ENCODE data around the gene EYS. TPM values are rescaled to one million over a fixed set of nuclear protein-coding genes. Genes with fewer than 3 reads are reported as not detected.
"Not testable (repeated sequence)": the region's sequence is repeated elsewhere in the genome, so short reads cannot be mapped to it uniquely, and the experiment has no call there.

EYS gene
- total RNA-seq, 1 donor from 2014 or later: not detected

DNA sequence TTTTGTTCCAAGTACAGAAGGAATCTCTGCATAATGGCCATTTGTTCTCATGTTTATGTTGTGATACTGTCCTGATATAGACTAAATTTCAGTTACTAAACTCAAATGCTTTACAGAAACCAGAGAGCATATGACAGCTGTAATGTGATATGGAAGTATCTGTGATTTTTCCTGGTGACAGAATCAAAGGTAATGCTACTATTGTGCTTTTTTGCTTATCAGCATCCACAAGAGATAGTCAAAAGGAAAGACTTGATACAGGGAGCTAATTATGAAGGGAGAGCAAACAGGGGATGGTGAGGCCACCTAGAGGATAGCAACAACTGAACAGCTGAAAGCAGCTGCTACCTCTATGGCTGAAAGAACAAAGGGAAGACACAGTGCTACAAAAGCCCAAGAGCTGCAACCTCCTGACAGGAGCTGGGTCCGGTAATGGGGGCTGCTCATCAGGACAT, 1890.0 kb downstream of the EYS start:
- intact Hi-C loops (cut with micrococcal nuclease): no loop called here
- ATAC-seq (no peak), DNase-seq (no peak)

DNA sequence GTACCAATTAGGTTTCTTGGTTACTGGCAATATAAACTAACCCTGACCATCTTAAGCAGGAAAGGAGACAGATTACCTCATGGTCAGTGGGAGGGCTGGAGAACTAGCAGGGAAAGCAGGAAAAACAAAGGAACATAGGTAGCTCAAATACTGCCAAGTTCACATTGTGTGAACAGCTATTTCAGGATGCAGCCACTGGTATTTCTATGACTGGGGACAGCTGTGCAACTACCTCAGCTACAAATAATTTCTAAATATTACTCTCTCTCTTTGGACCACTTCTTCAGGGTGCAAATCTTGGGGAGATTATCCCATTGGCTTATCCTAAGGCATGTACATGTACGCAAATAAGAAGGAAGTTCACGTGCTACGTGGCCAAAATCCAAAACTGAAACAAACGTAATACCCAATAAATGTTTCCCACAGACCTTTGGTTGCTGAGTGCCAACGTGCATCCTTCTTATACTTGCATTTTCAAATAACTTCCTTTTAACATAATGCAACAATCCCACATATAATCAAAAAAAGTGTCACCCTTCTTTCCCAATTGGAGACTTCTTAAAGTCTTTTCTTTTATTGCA, 1890.5 kb downstream of the EYS start:
- ATAC-seq: no peak
- no peak for DNase-seq
- intact Hi-C loops (cut with micrococcal nuclease): no loop called here

DNA sequence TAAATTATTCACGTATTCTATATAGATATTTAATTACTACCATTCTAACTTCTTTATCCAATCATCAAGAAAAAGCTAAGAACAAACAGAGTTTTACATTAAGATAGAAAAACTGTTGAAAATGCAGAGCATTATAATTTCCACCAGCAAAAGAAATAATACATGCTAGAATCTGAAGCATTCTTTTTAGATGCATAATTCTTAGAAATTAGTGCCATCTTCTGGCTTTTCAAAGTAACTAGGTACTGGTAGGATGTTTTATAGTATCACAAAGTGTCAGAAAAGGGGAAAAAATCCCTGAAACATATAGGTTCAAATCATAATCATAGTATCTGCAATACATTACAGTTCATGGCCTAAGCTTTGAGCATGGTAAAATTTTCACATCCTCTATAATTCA, 1892.6 kb downstream of the EYS start:
- intact Hi-C loops (cut with micrococcal nuclease): no loop called here
- no peak for ATAC-seq
- DNase-seq: no peak

DNA sequence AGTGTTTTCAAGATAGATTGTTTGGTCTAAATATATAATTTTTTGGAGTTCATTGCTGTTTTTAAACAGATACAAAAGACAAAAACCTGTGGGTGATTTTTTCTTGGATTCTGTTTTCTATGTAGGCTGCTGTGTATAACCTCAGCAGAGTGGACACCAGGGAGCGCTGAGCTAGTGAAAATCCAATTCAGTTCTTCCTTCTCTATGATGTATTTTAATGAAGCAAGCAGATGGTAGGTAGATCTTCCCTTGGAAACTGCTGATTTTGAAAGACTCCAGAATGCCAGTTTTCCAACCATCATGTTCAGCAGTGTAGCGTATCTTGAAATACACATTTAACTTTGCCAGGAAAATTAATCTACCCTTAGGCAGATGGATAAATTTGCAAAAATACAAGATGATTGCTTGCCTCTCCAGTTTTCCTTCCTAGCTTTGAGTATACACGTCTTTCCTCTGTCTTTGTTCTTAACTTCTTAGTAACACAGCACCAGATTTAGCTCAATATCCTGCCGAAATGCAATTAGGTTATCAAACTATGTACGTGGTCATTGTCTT, 1893.4 kb downstream of the EYS start:
- no peak for ATAC-seq
- intact Hi-C loops (cut with micrococcal nuclease): no loop called here
- DNase-seq: no peak

DNA sequence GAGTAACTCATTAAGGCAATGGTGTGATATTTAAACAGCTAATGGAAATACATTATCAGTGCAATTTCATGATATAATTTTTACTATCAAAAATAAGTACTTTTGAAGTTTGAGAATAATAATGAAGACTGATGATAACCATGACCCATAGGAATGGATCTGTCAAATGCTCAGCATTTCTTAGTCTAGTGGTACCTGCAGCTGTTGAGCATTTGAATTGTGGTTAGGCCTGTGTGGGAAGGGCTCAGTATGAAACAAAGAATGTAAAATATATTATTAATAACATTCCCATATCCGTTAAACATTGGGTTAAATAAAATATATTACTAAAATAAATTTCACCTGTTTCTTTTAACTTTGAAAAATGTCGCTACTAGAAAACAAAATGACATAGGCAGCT, 1898.5 kb downstream of the EYS start:
- intact Hi-C loops (cut with micrococcal nuclease): no loop called here

DNA sequence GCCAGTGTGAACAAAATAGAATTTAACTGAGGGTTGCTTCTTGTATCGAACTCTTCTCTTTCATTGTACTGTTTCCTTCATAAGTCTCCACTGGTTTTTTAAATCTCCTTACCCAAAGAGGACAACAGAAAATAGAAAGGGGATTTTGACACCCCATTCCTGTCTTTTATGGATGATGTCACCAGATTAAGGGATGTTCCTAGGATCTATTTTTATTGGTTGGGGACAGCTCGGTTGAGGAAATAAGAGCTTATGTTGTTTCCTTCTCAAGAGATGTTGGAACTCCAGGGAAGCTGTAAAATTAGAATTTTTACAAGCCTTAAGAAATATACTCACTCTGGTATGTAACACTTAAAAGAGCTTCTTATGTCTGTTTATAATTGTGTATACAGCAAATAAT, 1900.0 kb downstream of the EYS start:
- intact Hi-C loops (cut with micrococcal nuclease): no loop called here
- no peak for ATAC-seq

More for the DNA sequence above, 1898.5 kb downstream of the EYS start:
- ATAC-seq: no peak
- DNase-seq: no peak

DNA sequence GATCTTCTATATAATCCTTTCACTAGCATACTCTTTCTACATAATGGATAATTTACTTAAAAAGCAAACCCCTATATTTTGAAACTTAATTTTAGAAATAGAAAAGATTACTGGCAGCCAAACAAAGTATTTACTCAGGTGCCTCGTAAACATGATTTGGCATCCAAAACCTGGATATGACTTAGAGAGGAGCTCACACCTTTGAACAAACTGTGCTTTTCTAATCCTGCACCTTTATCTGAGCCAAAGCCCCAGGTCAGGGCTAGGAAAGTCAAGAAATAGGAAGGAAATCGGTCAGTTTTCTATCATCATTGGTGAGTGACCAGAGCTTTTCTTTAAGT, 1900.5 kb downstream of the EYS start:
- DNase-seq (no peak), ATAC-seq (no peak)
- intact Hi-C loops (cut with micrococcal nuclease): no loop called here

More for the DNA sequence above, 1900.0 kb downstream of the EYS start:
- DNase-seq: no peak

DNA sequence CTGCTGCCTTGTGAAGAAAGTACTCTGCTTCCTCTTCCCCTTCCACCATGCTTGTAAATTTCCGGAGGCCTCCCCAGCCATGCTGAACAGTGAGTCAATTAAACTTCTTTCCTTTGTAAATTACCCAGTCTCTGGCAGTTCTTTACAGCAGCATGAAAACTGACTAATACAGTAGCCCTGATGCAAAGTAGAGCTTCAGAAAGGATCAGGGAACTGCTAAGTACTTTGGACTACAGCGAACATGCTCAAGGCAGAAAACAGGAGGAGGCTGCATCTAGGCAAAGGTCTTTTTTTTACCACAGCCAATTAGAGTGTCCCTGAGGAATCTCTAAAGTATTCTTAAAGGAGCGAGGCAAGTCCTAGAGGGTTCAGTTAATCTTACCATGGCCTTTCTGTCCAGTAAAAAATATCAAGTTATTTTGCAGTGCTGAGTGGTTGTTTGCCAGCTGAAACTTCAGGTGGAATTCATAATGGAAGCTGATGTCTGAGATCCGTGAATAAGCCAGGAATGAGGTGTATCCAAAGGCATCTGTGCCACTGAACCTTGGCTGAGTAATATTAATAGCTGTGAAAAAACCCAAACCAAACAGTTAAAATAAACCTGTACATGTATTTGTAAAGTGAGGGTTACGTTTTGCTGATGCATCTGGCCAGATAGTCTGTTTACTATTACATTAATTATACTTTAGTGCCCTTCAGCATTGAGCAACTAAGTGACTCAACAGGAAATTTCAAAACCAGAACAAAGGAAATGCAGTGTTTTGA, 1901.0 kb downstream of the EYS start:
- ATAC-seq (peak; percentile 70), DNase-seq (no peak)
- intact Hi-C loops (cut with micrococcal nuclease): no loop called here

DNA sequence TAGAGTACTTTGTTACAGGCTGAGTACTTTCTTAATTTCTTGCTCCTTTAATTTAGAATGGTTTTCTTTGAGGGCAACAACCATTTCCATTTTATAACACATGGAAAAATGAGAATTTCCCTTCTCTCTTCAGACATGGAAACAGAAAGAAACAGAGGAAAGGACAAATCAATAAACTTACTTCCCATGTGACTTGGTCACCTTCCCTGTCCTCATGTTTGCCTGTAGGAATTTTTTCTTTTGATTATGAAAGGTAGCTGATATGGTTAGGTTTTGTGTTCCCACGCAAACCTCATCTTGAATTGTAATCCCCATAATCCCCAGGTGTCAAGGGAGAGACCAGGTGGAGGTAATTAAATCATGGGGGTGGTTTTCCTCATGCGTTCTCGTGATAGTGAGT, 1901.7 kb downstream of the EYS start:
- intact Hi-C loops (cut with micrococcal nuclease): no loop called here
- no peak for DNase-seq
- no peak for ATAC-seq

DNA sequence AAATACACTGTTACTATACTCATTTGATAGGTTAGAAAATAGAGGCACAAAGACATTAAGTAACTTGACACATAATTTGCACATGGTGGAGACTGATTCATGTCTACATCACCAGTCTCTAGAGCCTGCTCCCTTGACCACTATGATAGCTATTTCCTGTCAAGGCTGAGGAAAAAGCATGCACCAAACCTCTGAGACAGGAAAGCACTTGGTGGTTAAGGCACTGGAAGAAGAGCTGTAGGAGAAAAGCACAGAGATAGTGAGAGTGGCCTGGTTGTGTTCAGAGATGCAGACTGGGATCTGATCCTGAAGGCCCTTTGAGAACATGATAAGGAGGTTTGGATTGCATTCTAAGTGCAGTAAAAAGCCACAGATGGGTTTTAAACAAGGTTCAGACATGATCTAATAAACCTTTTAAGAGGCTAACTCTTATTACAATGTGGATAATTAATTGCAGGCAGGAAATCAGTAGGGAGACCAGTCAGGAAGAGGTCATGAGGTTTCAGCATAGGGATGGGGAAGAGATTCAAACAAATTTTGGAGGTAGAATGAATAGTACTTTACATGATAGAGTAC, 1902.6 kb downstream of the EYS start:
- DNase-seq (no peak), ATAC-seq (peak; percentile 30)
- intact Hi-C loops (cut with micrococcal nuclease): no loop called here

DNA sequence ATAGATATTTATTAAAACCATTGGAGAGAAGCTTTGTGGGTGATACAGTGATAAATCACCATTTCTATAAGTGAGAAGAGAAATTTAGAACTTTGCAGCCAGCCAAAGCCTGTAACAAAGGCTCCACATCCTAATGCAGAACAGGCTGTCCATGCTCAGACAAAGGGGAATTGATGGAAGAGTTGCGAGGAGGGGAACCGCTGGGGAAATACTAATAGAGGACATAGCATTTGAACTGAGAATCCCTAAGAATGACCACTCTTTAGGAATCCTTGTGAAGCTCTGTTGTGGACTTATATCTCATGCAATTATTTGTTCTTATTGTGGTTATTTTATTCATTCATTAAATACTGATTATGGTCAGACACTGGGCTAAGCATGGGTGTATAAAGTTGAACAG, 1903.7 kb downstream of the EYS start:
- ATAC-seq (no peak), DNase-seq (no peak)
- intact Hi-C loops (cut with micrococcal nuclease): no loop called here

DNA sequence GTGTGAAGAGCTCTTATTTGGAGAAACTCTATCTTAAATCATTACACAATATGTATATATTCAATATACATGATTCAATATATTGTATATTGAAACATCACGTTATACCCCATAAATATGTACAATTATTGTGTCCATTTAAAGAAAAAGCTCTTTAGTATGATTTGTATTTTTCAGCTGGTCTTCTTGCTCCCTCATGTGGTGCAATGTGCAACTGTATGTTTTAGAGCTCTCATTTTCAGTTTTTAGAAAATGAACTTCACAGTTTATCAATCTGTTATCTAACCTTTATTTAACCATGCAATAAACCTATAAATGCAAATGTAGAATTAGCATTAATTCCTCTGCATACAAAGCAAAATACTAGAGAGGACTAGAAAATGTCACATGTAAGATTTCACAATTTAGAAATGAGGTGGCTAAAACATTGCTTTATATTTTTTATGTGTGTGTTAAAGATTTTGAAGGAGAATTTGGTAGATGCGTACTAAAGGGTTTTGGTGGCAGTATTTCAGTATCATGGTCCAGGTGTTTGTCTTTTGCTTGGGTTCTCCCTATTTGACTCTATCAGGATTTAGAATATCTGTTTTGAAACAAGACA, 1904.3 kb downstream of the EYS start:
- intact Hi-C loops (cut with micrococcal nuclease): no loop called here
- DNase-seq: no peak
- ATAC-seq: no peak

DNA sequence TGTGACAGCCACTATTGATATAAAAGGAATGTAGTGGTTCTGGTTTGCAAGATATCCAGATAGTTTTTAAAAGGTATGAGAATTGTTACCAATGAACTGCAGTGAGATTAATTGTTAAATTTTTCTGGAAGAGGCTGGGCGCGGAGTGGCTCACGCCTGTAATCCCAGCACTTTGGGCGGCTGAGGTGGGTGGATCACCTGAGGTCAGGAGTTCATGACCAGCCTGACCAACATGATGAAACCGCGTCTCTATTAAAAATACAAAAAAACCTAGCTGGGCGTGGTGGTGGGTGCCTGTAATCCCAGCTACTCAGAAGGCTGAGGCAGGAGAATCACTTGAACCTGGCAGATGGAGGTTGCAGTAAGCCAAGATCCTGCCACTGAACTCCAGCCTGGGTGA, 1906.6 kb downstream of the EYS start:
- intact Hi-C loops (cut with micrococcal nuclease); ATAC-seq; DNase-seq: not testable (repeated sequence)

DNA sequence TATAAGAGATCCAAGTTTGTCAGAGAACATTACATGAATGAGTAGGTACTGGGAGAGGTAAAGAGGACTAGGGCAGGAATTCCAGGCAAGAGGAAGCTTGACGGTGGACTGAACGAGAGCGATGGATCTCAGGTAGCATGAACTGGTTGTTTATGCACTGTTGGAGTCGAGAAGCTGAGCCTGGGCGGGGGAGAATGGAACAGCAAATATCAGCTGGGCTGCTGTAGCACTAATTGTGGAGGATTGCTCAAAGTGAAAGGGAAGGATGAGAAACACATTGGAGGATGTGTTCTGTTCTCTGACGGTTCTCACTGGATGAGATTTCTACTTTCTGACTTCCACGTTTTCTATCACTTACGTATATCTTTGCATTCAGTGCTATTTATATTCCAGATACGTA, 1907.2 kb downstream of the EYS start:
- intact Hi-C loops (cut with micrococcal nuclease): no loop called here
- DNase-seq (no peak), ATAC-seq (no peak)

DNA sequence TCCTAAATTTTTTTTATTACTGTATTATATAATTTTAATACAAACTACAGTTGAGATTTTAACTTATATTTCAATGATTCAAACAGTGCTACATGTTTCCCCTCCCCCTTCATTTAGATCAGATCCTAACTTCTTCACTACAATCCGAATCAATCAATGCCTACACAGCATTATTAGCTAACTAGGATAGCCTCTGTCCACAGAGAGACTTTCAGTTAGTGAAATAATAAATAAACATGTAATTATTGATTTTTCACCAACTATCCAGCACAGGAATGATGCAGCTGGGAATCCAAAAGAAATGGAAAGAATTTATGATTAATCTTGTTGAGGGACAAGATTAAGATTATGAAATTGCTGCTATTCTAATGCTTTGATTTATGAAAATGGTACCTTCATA, 1907.7 kb downstream of the EYS start:
- ATAC-seq (no peak), DNase-seq (no peak)
- intact Hi-C loops (cut with micrococcal nuclease): no loop called here

DNA sequence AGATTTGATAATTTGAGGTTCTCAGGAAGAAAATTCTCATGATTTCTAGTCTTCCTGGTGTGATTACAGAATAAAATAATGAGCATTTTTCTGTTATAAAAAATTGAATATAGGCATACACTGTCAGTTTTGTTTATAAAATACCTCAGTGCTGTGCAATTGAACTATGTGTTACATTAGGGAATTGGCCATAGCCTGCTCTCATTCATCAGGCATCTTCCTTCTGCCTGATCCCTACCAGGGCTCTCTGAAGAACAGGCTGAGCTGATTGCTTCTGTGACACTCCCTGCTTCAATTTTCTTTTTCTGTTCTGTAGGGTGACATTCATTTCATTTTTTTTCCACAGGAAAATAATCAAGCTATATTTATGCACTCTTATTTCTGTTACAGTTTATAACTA, 1908.6 kb downstream of the EYS start:
- ATAC-seq: no peak
- intact Hi-C loops (cut with micrococcal nuclease): no loop called here
- DNase-seq: no peak

DNA sequence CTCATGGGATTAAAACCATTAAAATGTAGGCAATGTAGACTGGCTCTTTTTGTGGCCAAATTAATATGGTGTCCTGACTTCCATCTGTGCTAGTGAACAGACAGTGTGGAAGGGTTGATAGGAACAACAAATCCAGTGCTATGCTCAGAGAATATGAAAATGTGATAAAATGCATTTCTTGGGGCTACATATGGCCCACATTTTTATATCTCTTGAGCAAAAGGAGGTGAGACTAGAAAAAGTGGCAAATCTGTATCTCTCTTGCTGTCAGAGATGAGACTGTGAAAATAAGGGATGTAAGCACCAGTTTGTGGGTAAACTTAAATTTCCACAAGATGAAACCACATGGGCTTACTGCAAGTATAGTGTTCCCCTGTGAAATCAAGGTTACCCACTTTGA, 1909.3 kb downstream of the EYS start:
- ATAC-seq (no peak), DNase-seq (no peak)
- intact Hi-C loops (cut with micrococcal nuclease): no loop called here

DNA sequence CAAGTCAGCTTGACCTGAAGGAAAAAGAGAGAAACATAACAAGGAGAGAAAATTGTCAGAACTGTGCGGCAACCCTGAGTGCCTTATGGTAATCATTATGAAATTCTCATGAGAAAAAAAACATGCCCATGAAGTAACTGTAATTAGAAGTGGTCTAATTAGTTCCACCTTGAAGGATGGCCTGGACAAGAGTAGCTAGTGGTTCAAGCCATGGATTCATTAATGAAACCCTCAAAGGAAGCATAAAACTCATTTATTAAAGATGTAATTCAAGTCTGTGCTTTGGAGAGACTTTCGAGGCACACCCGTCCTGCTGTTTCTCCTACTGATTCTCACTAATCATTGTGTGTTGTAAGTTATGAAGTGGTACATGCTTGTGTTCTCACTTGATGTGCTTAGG, 1911.2 kb downstream of the EYS start:
- DNase-seq: no peak
- intact Hi-C loops (cut with micrococcal nuclease): no loop called here
- ATAC-seq: no peak

DNA sequence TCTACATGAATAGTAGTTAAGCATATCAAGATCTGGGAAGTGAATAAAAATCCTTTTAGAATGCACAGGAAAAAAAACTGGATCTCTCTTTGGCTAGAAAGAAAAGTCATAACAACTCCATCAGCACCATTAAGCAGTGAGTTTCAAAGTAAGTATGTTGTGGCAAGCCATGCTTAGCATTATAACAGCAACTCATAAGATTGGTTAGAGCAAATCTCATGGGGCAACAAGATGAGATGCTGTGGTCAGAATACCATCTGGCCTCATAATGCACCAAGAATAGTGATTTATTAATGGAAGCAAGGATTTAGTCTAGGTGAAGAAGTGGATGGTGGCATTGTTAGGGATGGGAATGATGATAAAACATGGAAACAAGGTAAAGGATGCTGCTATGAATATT, 1912.0 kb downstream of the EYS start:
- no peak for DNase-seq
- no peak for ATAC-seq
- intact Hi-C loops (cut with micrococcal nuclease): no loop called here

DNA sequence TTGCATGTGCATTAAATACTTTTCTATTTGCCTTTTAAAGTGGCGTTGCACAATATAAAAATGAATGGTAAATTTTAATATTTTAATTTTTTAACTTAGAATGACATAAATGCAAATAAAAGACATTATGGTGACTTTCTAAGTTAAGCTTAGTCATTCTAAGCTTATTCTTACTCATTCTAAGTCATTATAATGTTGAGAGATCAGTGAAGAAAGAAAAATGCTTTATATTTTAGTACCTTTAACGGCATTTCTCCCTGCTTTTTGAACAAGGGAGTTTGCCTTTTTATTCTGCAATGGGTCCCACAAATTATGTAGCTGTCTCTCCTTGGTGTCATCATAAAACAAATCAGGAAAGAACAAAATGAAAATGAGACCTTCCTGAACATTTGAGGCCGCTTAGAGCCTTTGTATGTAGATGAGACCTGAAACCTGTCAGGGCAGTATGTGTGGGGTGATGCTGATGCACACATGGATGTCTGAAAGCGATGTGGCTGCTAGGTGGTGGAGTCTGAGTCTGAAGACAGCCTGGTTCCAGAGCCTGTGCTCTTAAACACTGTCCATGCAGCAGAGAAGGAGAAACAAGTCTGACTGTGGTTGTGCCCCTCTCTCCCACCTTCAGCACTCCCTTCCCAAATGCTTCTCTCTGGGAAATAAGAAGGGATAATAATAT, 1913.4 kb downstream of the EYS start:
- DNase-seq (no peak), ATAC-seq (no peak)
- intact Hi-C loops (cut with micrococcal nuclease): no loop called here
